ENCODE measurements around the gene THOC7.

THOC7 gene

DNA sequence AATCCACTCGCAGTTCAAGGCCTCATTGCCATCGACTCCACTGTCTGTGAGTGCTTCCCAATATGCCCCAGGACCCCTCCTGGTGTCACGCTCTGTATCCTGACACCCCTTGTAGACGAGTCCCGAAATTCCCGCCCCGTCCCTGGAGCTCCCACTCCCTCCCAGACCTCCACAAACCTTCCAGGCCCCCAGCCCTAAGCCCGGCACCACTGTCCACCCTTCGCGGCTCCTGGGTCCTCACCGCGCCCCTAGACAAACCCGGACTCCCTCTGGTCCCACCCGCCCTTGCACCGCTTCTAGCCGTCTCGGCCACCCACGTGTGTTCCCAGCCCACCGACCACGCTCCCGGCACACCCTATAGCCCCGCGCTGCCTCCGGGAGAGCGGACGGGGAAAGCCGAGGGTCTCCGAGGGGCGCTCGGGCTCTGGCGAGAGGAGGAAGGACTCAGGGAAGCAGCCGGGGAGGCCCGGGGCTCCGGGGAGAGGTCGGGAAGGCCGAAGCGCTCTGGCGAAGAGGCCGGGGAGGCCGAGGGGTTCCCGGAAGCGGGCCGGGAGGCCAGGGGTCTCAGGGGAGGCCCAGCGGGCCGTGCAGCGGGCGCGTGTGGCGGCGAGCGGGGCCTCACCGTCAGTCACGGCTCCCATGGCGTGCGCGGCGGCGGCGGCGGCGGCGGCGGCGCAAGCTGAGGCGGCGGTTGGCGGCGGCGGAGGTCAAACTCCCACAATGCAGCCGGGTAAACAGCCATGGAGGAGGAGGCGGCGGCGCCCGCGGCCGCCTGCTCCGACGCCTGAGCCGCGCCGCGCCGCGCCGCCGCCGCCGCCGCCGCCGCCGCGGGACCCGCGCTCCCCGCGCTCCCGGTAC, at the start of gene THOC7, which contains the start of gene ATXN7:
TSS of gene THOC7 (minus strand) at position 656 of the 858 bp plus-strand sequence. CDS start at position 641, 15 bp downstream.
TSS of gene ATXN7 (plus strand) at position 718 of the 858 bp plus-strand sequence. CDS start 48,732 bp downstream, outside the sequence.
- DNase-seq, result peak; percentile 67

DNA sequence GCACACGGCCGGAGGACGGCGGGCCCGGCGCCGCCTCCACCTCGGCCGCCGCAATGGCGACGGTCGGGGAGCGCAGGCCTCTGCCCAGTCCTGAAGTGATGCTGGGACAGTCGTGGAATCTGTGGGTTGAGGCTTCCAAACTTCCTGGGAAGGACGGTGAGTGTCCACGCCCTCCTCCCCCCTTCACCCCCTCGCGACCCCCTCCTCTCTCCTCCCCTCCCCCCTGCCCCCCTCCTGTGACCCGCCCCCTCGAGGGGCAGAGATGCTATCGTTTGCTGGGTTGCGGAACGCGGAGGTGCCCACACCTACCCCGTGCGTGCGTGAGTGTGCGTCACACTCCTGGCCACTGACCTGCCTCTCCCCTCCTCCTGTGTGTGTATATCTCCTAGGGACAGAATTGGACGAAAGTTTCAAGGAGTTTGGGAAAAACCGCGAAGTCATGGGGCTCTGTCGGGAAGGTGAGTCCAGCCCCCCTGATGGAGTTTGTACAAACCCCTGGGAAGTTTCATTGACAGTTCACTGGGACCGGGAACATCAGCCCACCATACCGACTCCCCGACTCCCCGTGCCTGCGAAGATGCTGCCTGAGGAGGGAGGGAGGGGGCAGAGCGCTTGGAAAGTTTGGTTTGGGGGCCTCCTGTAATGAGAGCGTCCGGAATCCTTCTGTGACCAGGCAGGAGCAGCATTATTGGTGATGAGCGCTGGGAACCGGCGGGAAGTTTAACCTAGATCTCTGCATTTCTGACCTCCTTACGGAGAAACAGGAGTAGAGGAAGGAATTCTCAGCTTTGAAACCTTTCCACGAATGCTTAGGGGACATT, 49.4 kb upstream of the THOC7 start:
- DNase-seq, result peak; percentile 55

DNA sequence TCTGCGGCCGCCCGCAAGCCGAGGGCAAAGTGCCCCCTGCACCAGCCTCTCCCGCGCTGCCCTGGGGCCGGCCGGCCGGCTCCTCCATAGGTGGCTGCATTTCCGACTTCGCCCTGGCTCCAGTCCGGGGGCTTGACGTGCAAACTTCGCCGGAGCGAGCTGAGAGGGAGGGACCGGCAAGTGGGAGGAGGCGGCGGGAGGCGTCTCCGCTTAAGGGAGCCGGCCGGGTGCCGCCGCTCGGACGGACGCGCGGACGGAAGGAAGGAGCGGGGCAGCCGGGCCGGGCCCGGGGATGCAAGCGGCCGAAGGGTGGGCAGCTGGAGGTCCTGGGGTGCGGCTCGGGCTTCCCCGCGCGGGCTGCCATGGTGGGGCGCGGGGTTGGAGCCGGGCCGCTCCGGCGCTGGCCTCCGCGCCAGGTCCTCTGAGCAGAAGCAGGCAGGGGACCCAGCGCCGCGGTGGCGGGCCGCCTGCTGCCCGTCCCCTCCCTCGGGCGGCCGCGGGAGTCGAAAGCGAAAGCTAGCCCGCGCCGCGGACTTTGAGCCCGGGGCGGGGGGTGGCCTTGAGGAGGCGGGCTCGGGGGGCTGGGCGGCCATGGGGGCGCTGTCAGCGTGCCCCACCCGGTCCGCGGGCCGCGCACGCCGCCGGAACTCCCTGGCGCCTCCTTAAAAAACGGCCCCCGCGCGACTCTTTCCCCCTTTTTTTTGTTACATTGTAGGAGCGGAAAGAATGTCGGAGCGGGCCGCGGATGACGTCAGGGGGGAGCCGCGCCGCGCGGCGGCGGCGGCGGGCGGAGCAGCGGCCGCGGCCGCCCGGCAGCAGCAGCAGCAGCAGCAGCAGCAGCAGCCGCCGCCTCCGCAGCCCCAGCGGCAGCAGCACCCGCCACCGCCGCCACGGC, 48.5 kb upstream of the THOC7 start, which contains the start of gene SCAANT1:
TSS of gene SCAANT1 (minus strand) at position 511 of the 895 bp plus-strand sequence.
- DNase-seq, result peak; percentile 78

DNA sequence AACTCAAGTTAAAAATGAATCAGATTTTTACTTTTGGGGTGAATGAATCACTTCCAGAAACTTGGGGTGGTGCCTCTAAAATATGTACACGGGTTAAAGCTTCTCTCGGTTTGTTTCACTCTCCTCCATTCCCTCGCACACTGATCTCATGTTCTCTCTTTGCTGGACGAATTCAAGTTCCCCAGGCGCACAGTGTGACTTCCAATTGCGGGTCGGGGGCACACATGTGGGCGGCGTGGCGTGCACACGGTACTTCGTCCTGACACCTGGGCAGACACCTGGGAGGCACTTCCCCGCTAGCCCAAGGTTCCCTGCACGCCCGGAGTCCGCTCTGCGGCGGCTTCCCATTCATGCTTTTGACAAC, 47.9 kb upstream of the THOC7 start:
- DNase-seq, result no peak

DNA sequence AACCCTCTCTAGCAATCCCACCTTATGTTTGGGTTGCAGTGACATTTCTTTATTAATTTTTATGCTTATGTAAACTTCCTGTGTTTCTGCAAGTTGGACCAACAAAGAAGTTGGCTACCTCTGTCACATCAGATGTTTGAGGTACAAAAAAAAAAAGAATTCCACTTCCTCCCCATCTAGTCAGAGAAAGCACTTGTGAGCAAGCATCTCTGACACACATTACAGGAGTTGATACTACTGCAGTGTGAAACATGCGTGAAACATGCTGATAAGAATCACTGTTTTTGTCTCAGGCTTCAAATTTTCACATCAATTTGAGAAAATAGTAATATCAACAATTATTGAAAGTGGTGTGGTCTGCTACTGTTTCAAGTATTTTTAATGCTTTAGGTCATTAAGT, 47.3 kb upstream of the THOC7 start:
- no peak for DNase-seq

DNA sequence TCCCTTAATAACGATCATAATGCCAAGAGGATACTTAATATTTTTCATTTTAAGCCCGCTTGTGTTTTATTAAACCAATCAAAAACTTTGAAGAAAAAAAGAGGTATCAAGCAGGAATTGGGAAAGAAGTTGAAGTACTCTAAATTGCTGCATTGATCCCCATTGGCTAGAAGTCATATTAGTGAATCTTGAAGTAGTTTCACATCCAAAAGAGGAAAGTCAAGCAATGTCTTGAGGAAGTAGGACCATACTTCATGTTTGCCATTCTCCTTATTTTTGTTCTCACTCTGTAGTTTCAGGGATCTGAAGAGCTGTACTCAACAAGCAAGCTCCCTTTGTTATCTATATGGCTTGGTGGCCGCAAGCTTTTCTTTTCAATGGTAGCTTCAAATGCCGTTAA, 46.4 kb upstream of the THOC7 start:
- DNase-seq, result no peak

DNA sequence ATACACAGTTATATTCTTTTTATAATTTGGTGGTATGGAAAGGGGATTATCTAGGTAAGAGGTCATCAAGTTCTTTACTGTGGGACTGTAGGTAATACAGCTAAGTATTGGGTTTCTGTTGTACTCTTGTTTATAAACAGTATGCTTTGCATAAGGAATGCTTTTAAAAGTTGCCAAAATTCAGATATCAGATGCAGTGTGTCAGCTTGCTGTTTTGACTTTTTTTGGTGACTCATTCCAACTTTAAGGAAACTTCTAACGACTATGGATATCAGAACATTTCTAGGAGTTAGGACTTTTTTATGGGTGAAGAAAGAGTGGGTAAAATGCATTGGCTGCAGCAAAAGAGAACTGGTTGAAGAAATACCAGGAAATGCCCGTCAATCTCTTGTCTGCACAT, 45.8 kb upstream of the THOC7 start:
- DNase-seq, result no peak

DNA sequence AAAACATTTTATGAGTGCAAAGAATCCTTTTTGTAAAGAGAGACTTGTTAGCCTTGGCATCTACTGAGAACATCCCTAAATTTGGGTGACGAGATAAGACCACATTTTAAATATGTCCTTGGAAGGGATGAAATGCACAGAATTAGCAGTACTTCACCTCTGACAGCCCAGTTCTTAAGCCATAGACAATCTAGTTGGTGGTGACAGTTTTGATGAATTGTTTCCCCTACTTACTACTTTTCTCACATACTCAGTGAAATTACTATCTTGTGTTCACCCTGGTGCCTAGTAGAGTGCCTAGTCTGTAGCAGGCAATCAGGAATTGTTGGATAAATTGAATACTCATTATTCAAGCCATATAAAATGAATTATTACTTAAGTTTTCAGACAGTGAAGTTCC, 45.2 kb upstream of the THOC7 start:
- DNase-seq, result no peak

DNA sequence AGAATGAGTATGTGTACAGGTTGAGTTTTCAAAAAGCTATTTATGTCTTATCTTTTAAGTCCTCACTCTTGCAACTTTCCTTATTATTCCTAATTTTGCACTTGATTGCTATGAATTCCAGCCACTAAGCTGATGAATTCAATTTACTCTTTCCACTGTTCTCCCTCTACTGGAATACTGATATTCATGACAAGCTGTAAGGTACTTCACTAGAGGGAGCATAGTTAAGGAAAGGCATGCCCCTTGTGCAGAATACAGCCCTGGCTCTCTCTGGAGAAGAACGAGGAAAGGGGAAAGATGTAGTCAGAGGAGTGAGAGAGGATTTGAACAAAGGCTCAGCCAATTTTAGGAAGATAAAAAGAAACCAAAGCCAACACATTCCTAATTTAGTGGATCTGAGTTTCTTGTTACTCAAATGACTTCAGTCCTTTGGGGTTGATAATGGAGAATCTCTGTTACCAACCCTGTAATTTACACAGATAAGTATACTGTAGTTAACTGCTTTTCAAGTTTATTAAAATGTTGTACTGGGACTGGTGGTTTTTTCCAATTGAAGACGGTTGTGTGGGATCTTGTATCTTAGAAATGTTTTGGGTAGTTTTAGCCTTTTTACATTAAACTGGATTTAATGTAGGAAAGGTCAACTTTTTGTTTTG, 44.6 kb upstream of the THOC7 start:
- DNase-seq, result no peak

DNA sequence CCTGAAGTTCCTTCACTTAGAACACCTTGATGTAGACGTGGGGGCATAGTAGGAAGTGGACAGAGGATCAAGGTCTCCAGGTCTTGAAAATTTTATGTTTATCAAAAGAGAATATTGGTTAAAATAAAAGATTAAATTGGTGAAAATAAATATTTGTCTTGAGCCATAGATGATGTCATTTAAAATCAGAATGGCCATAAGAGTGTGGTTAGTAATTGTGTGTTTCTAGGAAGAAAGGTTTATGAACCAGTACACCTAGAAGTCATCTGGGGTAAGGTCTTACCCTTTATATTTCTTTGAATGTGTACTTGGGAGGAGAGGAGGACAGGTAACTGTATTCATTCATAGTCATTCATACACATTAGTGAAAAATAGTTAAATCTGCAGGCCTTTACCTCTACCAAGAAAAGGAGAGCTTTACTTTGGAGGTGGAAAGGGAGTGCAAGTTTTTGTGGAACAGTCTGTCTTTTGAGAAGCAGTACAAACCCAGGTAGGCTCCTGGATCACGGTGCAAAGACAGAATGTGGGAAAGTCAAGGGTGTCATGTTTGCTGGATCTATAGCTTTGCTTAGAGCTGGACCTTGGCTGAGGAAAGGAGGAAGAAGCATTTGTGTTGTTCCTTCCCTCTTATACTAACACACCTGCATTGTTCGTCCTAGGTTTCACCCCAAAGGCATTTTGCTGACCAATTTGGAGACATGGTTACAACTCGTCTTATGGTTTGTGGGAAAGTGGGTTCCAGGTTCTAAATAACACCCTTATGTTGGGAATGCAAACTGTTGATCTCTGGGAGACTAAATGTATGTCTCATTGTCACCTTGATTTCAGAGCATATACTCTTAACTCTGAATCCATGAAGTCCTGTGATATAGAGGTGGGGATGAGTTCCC, 42.4 kb upstream of the THOC7 start:
- no peak for DNase-seq

DNA sequence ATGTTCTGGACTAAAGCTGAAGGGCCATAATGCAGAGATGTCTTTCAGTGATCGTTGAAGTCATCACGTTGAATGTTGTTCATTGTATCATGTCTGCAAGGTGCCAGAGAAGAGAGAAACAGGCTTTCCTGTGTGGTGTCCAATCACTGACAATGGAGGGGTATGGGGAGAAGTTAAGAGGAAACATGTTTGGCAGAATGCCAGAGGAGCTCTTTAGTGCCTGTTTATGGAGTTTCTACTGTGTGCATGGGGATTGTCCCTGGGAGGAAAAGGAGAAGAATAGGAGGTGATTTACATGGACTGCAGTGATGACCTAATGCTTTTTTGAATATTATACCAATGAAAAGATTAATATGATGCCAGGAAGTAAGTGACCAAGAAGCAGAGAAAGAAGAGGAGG, 36.9 kb upstream of the THOC7 start:
- DNase-seq, result no peak

DNA sequence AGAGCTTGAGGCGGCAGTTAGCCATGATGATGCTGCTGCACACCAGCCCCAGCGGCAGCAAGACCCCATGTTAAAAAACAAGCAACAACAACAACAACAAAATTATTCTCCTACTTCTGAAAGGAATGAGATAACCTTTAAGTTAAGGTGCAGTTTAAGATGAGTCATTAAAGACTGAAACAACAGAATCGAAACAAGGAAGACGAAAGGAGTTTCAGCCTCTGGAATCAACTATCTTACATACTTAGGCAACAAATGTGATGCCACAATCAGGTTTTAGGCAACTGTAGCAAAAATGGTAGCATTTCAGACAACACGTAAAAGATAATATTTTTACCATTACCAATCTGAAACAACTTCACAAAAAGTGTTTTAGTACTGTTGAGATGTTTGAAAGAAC, 36.4 kb upstream of the THOC7 start:
- no peak for DNase-seq

DNA sequence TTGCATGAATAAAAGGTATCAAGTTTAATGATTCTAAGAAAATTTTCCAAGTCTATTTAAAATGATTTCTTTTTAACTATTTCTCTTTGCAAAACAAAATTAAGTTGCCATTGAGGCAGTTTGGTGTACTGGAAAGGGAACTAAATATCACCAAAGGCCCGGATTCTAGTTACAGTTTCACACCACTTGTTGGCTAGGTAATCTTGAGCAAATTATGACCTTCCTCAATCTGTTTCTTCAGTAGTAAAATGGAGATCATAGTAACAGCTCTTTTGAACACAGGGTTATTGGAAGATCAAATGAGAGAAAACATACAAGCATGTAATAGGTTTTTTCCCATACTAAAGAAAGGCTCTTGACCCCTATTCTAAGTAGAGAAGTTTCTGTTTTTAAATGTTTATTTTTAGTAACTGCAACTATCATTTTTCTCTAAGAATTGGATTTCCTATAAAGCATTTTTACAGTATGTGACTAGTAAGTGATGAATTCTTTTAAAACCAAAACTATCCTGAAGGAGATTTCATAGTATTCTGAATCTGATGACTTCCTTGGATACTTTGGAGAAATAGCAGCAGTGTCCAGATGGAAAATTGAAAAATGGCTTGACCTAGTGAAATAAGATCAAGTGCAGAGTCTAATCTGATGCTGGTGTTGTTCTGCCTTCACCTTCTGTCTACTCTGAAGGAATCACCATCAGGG, 32.9 kb upstream of the THOC7 start:
- DNase-seq, result no peak

DNA sequence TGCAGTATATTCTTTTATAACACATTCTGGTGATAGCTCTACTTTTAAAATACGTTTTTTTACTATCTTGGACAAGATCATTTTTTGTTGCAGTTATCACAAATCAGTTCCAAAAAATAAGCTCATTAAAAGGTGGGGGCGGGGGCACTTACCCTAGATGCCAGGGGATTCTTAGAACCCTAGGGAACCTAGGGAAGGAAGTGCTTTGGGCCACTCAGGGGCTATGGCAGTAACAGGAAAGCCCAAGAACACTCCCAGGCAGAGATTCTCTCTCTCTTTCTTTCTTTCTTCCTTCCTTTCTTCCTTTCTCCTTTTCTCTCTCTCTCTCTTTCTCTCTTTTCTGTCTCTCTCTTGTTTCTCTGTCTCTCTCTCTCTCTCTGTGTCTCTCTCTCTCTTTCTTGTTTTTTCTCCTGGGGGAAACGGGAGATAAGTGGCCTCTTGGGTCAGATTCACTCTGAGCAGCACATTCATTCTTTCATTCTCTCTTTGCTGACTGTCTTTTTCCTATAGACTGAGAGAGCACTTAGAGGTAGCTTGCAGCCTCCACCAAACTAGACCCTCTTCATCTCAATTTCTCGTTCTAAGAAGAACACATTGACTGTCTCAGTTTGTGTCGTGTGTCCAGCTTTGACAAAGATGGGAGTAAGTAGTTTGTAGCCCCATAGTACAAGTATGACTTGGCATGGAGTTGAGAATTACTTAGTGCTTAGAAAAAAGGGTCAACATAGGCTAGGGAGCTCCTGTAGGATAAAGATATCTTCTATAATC, 32.0 kb upstream of the THOC7 start:
- DNase-seq, result no peak

DNA sequence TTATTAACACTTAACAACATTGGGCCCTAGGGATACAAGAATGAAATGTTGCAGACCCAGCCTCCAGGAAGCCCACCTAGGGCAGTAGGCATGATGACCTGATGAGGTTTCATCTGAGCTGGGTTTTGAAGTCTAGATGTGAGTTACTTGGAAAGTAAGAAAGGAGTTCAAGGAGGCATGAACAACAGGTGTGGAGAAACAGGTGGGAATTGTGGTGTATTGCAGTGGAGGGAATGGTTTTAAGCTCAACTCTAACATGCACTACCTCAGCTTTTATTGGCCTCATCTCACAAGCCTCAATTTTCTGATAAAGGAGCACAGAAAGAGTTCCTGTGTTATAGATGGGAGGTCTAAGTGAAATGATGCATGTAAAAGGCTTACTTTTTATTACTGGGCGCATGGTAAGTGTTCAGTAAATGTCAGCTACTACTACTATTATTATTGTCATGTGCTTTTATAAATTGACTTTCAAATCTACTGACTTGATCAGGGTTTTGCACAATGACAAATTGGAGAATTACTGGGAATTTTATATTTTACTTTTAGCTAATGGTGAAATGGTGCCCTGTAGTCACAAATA, 29.3 kb upstream of the THOC7 start:
- DNase-seq, result no peak

DNA sequence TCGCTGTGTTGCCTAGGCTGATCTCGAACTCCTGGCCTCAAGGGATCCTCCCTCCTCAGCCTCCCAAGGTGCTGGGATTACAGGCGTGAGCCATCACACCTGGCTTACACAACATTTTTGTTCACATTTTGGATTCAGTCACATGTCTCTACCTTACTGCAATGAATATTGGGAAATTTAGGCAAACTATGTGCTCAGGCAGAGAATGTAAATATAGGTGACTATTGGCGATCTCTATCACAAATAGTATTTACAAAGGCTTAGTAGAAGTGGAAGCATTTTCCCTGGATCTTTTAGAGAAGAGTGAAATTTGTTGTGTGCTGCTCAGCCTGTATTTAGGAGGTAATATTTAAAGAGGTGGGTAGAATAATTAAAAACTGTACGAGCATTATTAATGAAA, 27.9 kb upstream of the THOC7 start:
- DNase-seq, result no peak

DNA sequence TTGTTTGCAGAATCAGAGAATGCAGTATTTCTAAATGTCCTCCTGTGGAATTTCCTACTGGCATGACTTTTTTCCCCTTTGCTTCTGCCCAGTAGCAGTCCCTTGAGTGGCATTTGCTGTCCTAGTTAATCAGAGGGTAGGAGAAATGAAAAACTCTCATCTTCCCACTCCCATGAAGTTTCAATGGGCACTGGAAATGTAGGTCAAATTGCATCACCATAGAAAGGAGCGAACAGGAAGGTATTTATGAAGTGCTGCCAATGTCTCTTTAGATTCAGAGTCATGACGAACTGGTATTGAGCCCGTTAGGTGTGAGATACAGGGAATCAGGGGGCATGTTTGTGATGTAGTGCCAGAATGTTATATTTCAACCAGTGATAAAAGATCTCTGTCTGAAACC, 23.3 kb upstream of the THOC7 start:
- DNase-seq, result no peak

DNA sequence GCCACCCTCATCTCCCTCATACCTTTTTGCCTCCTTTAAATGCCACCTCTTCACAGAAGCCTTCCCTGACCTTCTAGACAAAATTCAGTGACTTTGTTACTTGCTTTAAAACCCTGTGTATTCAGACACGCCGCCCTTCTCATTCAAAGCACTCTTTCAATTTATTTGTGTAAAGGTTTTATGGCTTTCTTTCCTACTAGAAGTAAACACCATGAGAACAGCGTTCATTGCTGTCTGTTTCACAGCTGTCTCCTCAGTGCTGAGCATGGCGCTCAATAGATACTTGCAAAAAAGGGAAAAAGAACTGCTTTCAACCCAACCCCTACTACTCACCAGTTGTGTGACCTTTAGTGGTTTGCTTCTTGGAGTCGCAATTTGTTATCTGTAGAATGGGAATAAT, 17.0 kb upstream of the THOC7 start:
- no peak for DNase-seq

DNA sequence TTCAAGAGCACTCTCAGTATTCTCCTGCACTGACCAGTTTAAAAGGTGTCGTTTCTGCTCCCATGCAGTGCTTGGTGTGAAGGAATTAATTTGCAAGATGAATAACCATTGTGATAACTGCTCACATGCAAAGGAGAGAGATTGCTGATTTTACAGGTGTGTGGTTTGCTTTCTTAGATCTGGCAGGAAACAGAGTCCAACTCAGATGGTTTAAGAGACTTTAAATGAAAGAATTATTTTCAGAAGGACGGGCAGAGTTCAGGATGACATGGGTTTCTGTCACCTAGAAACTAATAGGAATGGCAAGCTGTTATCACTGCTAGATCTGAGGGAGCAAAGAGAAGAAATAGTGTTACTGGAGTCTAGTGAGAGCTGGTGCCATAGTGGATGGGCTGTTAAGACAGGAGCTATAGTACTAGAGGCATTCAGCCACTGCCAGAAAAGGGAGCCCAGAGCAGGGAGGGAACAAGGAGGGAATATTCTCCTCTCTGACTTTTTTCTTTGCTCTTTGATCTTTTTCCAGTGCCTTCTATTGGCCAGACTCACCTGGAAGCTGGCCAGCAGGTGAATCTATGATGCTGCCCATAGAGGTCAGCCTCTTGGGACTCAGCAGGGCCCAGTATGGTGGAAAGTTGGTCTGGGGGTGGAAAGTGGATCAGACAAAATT, 14.9 kb upstream of the THOC7 start:
- DNase-seq, result no peak
